ENCODE data around the gene FANCM.
A peak's percentile ranks its signal among the peaks of the same experiment; 100 is the strongest.

- TF ChIP-seq JUNB (IDR thresholded peaks at IDR 0.05; ENCODE audit: unreplicated experiment) (no peak), POLR2AphosphoS5 (IDR thresholded peaks at IDR 0.05; ENCODE audit: low read depth) (peak; percentile 95), CTCF (conservative IDR thresholded peaks at IDR 0.05; ENCODE audit: low read depth in 2 of 2) (peak in 1 of 2 experiments; percentile 29; a peak in 3 of 4 replicates), STAT1 (IDR thresholded peaks at IDR 0.05; ENCODE audit: unreplicated experiment) (no peak), EZH2 (IDR thresholded peaks at IDR 0.05; ENCODE audit: low read depth, unreplicated experiment) (no peak), REST (IDR thresholded peaks at IDR 0.05; ENCODE audit: unreplicated experiment) (no peak), CREB1 (CRISPR knock-in tag; IDR thresholded peaks at IDR 0.05; ENCODE audit: low read depth) (peak; percentile 77), ZNF331 (CRISPR knock-in tag; IDR thresholded peaks at IDR 0.05; ENCODE audit: low read depth) (no peak), NANOG (IDR thresholded peaks at IDR 0.05; ENCODE audit: borderline replicate concordance) (no peak), EZH2phosphoT487 (IDR thresholded peaks at IDR 0.05; ENCODE audit: unreplicated experiment) (no peak), ETS1 (IDR thresholded peaks at IDR 0.05) (no peak), ZNF114 (CRISPR knock-in tag; IDR thresholded peaks at IDR 0.05) (no peak)
Observed at GRCh38 chr14:45134051-45134958, 1.4 kb upstream of the FANCM start, which contains the start of gene FKBP3.

Data from GM23338 (cell line).